RCC 7860 (cell line): ENCODE results near the gene PSMC5.
"Not testable (repeated sequence)": the region's sequence is repeated elsewhere in the genome, so short reads cannot be mapped to it uniquely, and the experiment has no call there.

Experiments
- DNase-seq: peaks from one replicate; pipeline ENCODE4 v3.0.0-alpha.2; 2015; ENCODE audit warnings: low spot score
- FAIRE-seq: peaks from 2 replicates; lab custom pipeline; 2012; peaks lifted over from hg19 to GRCh38; lab: Jason Lieb, UNC

PSMC5 gene

GRCh38 chr17:63838631-63839171 is 11.5 kb downstream of the PSMC5 start:
- FAIRE-seq (no peak), DNase-seq (no peak)

GRCh38 chr17:63840591-63841349 is 13.5 kb downstream of the PSMC5 start:
- FAIRE-seq (no peak), DNase-seq (no peak)

GRCh38 chr17:63841350-63842172 is 14.3 kb downstream of the PSMC5 start:
- peak; percentile 22 for DNase-seq
- FAIRE-seq: no peak

- DNase-seq (no peak), FAIRE-seq (no peak)
These were observed 14.9 kb downstream of the PSMC5 start for GRCh38 chr17:63842173-63842539.

DNA sequence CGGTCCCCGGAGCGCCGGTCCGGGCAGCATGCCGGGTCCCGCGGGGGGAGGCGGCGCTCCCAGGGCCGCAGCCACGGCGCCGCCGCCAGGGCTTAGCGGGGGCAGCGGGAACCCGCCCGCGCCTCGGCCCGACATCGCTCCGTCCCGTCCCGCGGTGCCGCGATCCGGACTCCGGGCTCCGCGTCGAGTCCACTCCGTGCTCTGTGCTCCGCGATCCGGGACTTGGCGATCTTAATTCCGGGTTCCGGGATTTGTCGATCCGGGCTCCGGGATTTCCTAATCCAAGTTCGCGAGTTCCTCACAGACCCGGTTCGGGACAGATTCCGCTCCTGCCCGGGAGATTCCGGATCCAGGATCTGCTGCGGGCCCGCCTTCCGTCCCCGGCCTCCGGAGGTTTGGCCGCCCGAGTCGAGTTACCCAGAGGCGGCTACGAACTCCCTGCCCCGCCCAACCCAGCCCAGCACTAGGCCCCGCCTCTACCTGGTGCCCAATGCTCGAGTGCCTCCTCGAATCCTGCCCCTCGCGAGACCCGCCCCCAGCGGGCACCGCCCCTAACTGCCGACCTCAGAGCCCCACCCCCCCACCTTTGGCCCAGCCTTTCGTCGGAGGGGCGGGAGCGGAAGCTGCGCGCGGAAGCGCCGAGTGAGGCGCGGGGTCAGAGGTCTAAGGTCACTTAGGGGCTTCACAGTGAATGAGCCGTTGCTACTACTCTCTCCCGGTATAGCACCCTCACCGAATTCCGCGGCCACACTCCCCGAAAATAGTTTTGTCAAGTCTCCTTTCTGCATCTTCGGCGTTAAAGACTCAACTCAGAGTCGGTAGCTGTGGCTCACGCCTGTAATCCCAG is 15.5 kb downstream of the PSMC5 start, which contains the start of gene SMARCD2:
TSS of gene SMARCD2 (minus strand) at position 146 of the 847 bp plus-strand sequence. CDS start at position 135, 11 bp downstream.
- FAIRE-seq (peak; percentile 47), DNase-seq (peak; percentile 94)

GRCh38 chr17:63843387-63843888 is 16.2 kb downstream of the PSMC5 start:
- FAIRE-seq: not testable (repeated sequence)

DNA sequence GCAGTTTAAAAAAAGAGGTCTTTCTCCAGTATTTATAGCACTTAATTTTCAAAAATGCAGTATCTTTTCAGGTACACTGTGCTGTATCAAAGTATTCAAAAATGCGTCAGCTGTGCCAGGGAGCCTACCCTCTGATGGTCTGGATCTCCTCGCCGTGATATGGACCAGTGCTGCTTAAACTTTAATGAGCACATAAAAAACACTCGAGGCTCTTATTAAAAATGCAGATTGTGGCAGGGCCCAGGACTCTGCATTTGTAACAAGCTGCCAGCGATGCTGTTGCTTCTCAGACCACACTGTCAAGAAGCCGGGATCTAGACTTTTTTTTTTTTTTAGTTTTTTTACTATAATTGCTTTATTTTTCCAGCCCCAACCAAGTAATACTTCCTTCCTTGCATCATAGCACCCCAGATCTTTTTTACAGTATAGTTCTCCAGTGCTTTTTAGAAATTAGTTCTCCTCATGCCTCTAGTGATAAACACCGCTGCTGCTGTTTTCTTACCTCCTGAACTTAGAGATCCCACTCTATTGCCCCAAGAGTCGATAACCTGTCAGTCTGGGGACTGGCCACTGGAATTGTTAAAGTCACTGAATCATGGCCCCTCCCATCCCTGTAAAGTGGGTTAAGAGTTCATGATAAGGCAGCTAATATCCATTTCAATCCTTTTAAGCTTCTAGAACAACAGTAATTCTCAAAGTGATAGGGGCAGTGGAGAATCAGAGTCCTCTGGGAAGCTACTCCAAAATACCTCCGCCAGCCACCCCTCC is 16.9 kb downstream of the PSMC5 start:
- DNase-seq (no peak), FAIRE-seq (no peak)

More at GRCh38 chr17:63843387-63843888, 16.2 kb downstream of the PSMC5 start:
- peak; percentile 71 for DNase-seq

GRCh38 chr17:63845509-63845908 is 18.3 kb downstream of the PSMC5 start:
- DNase-seq (no peak), FAIRE-seq (no peak)

DNA sequence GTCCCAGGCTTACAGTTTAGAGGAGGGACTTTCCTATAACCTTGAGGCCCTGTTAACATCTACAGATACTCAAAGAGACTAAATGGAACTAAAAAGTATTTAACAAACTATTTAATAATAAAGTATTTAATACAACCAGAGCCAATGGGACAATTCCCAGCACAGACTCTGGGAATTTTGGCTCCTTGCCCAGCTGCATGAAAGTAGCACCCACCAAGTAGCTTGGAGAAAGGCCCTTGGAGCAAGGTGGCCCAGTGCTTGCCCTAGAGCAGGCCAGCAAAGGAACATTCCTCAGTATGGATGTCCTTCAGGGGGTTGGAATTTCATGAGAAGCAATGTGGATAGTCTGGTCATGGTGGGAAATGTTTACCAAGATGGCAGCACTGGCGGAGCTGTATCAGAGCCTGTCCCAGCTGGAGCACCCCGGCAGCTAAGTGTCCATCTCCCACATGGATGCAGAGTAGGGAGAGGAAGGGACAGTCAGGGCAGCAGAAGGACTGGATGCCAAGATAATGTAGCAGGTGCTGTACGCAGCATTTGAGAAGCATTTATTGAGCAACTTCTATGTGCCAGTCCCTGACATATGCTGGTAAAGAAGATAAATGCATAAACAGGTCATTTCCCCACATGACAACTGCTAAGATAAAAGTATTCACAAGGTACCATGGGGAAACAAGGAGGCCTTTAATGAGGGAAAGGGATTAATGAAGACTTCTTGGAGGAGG is 20.5 kb downstream of the PSMC5 start:
- DNase-seq (no peak), FAIRE-seq (no peak)

DNA sequence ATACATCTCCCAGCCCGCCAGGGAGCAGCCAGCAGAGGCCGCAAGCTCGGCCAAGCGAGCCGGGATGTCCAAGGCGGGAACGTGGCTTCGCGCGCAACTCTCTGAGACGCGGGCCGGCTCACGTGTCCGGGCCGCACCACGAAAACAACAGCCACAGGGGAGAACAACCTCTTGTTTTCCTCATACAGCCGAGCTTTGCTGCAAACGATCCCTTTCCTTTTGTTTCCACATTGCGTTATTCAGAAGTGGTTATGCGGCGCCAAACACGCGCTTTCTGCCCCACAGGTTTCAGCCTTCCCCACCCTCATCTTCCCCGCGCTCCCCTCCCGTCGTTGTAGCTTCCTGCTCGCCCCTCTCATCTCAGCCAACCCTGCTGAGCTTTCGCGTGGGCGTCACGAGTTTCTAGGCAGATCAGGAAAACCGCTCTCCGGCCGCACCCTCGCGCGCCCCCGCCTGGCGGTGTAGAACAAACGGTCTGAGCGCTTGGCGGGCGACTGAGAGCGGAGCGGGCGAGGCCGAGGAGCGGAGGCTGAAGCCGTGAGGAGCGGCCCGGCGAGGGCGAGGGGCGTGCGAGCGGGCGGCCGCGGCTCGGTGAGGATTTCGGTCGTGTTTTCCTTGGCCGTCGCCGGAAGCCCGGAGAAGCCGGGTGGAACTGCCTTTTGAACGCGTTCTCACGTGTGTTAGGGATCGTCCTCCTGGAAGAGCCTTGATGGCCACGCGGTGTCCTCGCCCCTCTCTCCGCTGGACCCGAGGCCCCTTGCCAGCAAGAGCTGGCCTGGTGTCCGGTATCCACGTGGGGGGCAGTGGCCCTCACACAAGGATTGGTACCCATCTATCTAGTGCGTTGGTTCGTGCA is 21.8 kb downstream of the PSMC5 start:
- FAIRE-seq (no peak), DNase-seq (no peak)

DNA sequence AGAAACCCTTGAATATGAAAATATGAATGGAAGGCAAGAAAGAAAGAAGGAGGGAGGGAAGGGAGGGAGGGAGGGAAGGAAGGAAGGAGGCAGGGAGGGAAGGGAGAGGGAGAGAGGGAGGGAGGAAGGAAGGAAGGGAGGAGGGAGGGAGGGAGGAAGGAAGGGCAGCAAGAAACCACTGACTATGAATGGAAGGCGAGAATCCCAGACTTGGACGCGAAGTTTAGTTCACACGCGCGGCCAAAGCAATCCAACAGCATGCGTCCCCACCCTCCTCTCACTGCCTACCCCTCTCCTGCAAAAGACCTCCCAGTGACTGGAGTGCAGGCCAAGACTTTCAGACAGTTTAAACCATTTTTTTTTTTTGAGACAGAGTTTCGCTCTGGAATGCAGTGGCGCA is 23.2 kb downstream of the PSMC5 start:
- DNase-seq (no peak), FAIRE-seq (no peak)

DNA sequence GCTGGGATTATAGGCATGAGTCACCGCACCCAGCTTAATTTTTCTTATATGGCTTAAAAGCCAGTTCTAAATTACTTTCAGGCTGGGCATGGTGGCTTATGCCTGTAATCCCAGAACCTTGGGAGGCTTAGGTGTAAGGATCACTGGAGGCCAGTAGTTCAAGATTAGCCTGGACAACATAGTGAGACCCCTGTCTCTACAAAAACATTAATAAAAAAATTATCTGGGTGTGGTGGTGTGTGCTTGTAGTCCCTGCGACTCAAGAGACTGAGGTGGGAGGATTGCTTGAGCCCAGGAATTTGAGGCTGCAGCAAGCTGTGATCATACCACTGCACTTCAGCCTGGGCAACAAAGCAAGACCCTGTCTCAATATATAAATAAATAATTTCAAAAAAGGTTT is 26.0 kb downstream of the PSMC5 start:
- FAIRE-seq: no peak

GRCh38 chr17:63854709-63855108 is 27.5 kb downstream of the PSMC5 start:
- FAIRE-seq (no peak), DNase-seq (no peak)

More for the DNA sequence above, 26.0 kb downstream of the PSMC5 start:
- DNase-seq: no peak

DNA sequence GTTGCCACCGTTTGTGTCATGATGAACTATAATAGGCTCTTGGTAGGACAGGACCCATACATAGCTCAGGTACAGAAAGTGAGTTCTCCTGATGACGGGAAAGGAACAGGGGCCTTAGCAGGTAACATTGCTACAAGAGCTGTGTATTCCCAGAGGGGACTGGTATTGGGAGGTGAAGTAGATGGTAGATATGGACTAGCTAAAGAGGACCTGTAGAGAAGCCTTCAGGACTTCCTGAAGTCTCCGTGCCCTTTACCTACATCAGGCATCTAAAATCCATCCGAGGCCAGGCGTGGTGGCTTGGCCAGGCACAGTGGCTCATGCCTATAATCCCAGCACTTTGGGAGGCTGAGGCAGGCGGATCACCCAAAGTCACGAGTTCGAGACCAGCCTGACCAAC is 28.0 kb downstream of the PSMC5 start:
- DNase-seq: no peak
- no peak for FAIRE-seq

DNA sequence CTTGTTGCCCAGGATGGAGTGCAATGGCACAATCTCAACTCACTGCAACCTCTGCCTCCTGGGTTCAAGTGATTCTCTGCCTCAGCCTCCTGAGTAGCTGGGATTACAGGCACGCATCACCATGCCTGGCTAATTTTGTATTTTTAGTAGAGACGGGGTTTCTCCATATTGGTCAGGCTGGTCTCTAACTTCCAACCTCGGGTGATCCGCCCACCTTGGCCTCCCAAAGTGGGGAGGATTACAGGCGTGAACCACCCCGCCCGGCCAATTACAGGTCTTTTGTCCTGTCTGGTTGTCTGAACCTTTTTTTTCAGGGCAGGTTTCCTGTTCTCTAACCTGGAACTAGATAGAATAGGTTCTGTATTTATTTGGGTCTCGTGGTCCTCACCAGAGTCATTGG is 29.2 kb downstream of the PSMC5 start:
- FAIRE-seq, DNase-seq: not testable (repeated sequence)

DNA sequence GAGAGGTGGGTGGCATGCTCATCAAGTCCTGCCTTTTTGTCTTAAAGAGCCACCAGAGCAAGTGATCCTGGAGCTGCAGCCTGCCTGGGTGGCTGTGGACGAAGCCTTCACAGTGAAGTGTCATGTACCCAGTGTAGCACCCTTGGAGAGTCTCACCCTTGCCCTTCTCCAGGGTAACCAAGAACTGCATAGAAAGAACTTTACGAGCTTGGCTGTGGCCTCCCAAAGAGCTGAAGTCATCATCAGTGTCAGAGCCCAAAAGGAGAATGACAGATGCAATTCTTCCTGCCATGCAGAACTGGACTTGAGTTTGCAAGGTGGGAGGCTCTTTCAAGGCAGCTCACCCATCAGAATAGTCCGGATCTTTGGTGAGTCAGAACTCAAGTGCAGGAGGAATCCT is 32.0 kb downstream of the PSMC5 start:
- no peak for FAIRE-seq
- no peak for DNase-seq

DNA sequence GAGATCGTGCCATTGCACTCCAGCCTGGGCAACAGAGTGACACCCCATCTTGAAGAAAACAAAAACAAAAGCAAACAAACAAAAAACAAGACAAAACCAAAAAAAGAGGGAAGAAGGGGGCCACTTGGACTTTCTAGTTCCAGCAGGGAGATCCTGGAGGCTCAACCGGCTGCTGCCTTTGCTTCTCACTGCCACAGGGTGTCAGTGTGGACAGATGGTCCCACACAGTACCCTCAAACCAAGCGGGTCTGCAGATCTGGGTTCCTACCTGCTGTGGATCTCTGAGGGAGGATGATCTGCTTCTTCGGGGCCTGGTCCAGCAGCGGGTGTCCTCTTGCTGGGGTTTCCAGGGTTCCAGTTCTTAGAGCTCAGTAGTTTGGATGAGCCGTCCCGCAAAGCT is 39.4 kb downstream of the PSMC5 start:
- DNase-seq, FAIRE-seq: not testable (repeated sequence)
